Activated CD4-positive, alpha-beta T cell treated with anti-CD3 and anti-CD28 coated beads, Interleukin-2, amount 50 U/mL, for 1 hour (primary cell): Measurements from ENCODE around the gene OSBPL8.

ENCODE experiments used
- DNase-seq: peaks from one replicate; pipeline ENCODE4 v3.0.0-alpha.2; 2020

OSBPL8 gene, protein sequence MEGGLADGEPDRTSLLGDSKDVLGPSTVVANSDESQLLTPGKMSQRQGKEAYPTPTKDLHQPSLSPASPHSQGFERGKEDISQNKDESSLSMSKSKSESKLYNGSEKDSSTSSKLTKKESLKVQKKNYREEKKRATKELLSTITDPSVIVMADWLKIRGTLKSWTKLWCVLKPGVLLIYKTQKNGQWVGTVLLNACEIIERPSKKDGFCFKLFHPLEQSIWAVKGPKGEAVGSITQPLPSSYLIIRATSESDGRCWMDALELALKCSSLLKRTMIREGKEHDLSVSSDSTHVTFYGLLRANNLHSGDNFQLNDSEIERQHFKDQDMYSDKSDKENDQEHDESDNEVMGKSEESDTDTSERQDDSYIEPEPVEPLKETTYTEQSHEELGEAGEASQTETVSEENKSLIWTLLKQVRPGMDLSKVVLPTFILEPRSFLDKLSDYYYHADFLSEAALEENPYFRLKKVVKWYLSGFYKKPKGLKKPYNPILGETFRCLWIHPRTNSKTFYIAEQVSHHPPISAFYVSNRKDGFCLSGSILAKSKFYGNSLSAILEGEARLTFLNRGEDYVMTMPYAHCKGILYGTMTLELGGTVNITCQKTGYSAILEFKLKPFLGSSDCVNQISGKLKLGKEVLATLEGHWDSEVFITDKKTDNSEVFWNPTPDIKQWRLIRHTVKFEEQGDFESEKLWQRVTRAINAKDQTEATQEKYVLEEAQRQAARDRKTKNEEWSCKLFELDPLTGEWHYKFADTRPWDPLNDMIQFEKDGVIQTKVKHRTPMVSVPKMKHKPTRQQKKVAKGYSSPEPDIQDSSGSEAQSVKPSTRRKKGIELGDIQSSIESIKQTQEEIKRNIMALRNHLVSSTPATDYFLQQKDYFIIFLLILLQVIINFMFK

DNA sequence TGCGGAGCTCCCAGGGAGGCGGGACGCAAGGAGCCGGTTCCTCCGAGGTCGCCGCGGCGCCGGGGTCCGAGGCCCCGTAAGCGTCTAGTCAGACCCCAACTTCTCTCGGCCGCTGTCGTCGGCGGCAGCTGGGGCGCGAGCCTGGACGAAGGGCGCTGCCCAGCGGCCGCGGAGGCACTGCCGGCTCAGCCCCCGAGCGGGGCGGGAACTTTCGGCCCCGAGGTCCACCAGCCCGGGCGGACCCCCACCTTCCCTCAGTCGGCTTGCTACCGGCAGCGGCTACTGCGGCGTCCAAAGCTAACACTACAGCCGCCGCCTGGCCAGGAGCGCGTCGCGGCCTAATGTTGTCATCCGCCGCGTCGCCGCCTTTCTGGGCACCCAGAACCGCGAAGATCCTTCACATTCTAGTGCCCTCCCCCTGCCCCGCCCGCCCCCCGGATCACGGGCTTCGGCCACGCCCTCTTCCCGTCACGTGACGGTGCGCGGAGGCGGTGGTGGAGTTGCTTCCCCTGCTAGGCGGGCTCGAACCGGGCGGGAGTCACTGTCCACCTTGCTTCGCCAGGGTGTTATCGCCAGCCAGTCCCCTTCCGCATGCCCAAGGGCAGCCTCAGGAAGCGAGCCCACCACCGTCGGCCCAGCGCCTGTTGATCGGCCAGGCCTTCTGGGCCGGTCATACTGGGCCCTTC lies at the start of gene OSBPL8:
Gene OSBPL8, minus strand, starts transcription at position 372 of the 686 bp plus-strand sequence. CDS start 72,220 bp downstream, outside the sequence.
- peak; percentile 96 for DNase-seq

DNA sequence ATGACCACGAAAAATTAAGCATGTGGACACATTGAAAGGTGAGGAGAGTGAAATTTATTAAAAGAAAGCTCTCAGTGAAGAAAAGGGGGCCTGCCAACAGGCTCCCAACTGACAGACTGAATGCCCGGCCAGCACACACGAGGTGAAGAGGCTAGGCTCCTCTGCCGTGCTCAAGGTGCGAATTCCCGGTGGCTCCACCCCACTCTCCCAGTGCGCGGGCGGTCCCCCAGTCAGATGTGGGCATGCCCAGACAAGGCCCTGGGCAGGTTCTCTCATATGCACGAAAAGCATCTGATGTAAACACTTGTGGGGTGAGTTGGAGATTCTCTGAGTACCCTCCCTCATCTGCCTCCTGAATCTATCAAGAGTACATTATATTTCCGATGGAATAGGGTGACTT lies 48.5 kb upstream of the OSBPL8 start:
- DNase-seq: no peak

DNA sequence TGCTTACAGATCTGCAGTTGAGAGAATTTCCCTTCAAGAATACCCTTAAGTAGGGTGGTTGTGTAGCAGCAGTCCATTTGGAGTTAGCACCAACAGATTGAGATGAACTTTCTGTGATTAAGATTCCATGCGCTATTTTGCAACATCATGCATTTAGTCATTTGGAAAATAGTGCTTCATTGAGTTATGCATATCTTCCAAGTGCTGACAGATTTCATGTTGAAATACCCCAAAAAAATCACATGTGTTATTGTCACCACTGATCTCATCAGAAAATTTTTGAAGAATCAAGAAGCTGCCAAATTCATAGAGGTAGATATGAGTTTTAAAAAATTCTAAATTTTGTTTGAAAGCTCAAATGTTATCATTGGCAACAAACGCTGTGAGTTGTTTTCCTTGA lies 35.5 kb upstream of the OSBPL8 start:
- no peak for DNase-seq

DNA sequence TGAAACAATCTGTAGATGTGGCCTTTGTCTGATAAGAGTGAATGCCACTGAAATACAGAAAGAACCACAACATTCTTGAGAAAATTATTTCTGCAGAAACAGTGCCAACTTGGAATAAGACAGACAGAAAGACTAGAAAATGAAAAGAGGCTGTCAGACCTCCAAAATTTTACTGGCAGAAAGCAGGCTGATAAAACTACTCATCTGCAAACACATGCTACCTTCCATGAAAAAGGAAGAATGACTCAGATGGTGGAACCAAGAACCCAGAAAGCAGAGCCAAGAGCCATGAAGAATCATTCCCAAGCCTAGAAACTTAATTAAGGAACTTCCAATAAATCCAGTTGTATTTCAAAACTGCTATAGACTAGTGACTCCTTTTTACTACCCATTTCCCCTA lies 31.9 kb upstream of the OSBPL8 start:
- DNase-seq: no peak

DNA sequence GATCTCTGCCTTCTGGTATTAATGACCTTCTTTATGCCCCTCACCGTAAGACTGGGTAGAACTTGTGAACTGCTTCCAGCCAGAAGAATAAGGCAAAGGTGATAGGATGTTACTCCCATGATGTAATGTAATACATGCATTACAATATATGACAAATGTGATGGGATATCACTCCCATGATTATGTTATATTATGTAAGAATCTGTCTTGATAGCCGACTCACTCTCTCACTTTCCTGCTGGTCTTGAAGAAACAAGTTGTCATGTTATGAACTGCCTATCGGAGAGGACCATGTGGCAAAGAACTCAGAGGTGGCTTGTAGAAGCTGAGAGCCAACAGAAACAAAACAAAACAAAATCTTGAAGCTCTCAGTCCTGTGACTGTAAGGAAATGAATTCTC lies 30.6 kb upstream of the OSBPL8 start:
- DNase-seq: no peak

DNA sequence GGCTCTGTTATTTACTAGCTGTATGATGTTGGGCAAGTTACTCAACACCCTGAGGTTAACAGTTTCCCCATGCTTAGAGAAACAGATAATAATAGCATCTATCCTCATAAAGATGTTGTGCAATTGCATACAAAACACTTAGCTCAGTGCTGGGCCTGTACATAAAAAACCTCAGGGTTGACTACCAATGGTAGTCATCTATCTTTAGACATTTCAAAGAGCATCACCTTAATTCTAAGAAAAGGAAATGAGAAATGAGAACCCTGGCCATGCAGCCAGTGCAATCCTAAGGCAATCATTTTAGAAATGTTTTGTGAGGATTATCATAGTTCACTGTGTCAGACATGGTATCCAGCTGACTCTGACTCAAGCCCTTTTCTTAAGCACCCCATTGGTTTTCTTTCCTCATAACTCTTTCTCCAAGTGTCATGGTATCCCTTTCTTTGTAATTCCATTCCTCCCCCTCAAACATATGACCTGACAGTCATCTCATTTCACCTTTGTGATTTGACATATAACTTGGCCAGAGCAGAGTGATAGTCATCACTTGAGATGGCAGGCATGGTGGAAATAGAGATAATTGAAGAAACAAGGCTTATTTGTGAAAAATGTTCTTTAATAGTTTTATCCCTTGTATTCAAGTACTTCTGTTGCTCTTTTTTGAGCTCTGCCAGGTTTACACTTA lies 29.5 kb upstream of the OSBPL8 start:
- DNase-seq: no peak

DNA sequence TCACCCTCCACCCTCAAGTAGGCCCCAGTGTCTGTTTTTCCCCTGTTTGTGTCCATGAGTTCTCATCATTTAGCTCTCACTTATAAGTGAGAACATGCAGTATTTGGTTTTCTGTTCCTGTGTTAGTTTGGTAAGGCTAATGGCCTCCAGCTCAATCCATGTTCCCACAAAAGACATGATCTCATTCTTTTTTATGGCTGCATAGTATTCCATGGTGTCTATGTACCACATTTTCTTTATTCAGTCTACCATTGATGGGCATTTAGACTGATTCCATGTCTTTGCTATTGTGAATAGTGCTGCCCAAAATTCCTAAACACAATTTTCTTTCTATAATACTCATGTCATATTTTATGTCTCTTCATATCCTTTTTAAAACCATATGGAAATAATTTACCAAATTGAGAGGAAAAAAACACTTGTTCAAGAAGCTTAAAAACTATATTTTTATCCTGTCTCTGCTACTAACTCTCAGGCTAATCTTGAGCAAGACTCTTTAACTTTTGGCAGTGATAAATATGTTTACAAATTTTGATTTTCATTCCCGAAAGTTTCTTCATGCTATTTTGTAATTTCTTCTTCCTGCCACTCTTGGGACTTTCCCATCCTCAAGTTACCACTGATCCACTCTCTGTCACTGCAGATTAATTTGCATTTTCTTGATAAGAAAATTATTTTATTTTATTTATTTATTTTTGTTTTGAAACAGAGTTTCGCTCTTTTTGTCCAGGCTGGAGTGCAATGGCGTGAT lies 28.0 kb upstream of the OSBPL8 start:
- no peak for DNase-seq

DNA sequence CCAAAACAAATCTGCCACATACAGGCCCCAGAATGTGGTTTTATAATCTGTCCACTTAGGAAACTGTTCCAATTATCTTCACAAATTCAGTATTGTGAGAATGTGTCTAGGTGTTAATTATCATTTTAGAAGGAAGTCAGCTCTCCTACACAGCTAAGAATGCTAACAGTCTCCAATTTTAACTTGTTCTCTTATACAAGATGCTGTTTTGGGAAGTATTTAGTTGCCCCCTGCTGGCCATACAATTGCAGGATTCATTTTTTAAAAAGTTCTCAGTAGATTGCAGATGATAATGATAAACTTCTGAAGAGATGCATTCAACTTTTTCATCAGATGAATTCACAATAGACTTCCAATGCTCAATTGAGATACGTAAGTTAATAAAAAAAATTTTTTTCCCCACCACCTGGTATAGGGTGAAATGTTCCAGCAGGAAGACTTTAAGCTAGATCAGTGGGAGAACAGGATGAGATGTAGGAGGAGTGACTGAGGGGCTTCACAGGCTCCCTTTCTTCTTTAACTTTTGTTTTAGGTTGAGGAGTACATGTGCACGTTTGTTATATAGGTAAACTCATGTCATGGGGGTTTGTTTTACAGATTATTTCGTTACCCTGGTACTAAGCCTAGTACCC lies 27.3 kb upstream of the OSBPL8 start:
- DNase-seq: peak; percentile 25

DNA sequence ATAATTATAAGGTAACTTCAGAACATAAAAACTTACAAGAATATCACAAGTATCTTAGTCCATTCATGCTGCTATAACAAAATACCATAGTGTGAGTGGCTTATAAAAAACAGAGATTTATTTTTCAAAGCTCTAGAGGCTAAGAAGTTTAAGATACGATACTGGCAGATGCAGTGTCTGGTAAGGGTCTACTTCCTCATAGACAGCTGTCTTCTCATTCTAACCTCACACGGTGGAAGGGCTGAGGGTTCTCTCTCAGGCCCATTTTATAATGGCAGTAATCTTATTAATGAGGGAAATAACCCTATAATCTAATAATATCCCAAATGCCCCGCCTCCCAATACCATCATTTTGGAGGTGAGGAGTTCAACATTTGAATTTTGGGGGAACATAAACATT lies 23.7 kb upstream of the OSBPL8 start:
- DNase-seq: no peak

DNA sequence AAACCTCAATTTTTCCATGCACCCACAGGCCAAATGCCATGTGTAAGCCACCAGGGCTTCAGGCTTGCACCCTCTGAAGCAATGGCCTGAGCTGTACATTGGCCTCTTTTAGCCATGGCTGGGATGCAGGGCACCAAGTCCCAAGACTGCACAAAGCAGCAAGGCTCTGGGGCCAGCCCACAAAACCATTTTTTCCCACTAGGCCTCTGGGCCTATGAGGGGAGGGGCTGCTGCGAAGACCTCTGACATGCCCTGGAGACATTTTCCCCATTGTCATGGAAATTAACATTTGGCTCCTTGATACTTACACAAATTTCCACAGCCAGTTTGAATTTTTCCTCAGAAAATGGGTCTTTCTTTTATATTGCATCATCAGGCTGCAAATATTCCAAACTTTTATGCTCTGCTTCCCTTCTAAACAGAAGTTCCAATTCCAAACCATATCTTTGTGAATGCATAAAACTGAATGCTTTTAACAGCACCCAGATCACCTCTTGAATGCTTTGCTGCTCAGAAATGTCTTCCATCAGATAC lies 14.3 kb upstream of the OSBPL8 start:
- no peak for DNase-seq

DNA sequence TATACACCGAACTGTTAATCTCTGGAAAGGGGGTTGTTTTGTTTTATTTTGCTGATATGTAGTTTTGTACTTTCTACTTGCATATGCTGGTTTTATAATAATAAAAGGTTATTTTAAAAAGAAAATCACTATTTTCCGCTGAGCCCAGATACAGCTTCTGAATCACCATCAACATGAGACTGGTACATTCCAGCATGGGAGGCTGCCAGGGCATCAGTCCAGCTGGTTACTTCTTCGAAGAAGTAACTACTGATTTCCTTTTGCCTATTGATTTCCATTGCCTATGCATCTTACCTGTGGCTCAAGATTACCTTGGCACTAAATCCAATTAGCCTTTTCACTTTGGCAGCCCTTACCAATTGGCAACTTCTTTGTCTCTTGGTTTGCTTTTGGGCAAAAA lies 11.7 kb upstream of the OSBPL8 start:
- no peak for DNase-seq

DNA sequence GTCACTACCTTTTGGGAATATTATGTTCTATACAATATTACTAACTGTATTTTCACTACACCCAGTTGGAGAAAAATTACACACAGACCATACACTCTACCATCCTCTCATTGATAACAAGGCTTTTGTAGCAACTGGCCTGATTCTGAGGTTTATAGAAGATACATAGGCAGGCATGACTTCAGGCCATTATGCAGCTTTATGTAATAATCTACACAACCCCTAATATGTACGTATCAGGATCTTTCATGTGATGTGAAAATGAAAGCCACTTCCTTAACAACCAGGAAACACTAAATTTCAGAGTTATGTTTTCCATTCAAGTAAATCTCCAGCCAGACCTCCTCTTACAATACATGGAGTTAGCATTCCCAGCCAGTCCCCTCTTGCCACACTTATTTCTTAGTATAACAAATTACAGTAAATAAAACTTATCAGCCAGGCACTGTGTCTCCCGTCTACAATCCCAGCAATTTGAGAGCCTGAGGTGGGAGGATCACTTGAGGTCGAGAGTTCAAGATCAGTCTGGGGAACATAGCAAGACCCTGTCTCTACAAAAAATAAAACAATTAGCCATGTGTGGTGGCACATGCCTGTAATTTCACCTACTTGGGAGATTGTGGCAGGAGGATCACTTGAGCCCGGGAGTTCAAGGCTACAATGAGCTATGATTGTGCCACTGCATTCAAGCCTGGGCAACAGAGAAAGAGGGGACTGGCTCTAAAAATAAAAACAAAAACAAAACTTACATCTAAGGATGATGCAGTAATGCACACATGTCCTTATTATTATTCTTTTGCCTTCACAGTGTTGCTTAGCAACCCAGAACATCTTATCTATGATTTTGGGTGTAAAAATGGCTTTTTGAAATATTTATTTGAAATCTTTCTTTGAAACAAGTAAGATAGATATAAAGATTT lies 10.4 kb upstream of the OSBPL8 start:
- no peak for DNase-seq

DNA sequence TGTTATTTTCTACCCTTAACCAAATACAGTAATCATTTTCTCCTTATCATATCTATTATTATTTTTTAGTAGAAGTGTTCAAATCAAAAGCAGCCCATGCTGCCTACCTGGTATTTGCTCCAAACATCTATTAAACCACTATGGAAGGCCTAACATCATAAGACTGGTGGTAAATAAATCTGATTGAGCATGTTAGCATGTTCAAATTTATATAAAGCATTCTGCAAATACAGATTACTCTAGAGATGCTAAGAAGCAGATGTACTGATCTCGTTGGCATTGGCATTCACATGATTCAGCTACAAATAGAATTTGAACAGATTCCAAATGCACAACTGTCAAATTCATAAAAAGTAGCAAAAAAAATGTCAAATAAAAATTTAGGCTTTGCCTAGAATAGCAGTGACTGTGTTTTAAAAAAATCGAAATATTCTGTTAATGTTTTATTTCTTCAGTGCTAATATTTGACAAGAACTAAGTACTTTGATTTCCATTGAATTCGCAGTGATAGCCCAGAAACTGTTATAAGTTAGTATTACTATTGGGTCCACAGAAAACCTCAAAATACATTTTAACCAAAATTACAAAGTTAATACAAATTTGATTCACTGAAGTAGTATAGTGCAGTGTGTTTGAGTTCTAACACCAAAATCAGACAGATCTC lies 9.4 kb upstream of the OSBPL8 start:
- DNase-seq: no peak

DNA sequence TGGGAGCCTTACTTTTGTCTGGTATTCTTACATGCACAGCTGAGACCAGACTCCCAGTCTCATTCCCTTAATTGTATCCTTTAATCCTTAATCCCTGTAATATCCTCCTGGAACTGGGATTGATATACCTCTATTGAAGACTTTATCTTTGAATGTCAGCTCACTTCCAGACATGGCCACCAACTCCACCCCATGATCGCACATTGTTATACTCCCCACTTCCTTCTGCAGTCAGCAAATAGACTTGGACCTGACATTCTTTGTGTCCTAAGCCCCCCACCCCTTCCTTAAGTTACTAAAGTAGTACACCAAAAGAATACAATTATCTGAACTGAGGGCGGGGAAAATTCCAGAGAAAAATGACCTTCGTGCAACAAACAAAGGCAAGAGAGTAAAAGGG lies 8.6 kb upstream of the OSBPL8 start:
- no peak for DNase-seq

DNA sequence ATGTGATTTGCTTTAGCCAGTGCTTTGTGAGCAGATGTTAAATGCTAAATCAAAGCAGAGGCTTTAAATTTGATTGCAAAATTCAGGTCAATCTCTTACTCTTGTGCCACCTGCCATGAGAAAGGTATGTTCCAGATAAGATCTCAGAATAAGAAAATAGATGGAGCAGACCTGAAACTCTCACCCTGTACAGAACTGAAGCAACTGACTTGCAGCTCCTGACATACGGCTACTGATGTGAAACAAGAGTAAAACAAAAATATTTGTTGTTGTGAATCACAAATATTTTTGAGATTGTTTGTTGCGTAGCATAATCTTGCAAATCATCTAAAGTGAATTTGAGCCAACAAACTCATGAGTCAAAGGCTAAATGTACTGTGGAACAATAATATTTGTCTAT lies 3.5 kb upstream of the OSBPL8 start:
- no peak for DNase-seq

DNA sequence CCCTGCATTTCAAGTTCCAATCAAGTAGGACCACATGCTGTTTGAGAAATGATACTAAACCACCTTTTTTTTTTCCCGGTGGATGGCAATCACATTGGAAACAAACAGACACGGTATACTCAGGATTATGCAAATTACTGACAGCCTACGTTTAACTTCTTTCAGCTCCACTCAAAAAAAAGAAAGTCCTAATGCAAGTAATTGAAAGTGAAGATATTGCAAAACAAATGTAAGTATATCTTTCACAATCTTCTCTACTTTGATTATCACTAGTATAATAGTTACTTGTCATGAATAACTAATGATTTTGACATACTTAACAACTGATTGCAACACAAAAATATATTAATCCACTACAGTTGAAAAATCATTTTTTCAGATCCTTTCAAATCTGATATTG lies 2.6 kb upstream of the OSBPL8 start:
- DNase-seq: no peak

DNA sequence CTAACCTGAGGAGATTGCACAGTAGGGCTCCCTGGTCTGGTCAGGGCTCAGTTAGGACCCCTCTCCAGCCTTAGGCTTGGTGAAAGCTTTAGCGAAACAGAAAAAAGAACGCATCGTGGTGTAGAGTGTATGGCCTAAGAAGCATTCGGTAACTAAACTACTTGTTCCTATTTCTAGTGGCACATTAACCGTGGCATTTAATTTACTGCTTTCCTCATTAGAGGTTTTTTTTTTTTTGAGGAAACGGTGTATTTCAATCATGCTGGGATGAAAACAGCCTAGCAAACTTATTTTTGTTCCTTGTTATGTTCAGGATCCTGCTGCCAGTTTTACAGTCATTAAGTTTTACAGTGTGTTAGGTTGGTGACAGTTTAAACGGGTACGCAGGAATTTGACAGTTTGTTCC lies 518 bp upstream of the OSBPL8 start:
- no peak for DNase-seq

DNA sequence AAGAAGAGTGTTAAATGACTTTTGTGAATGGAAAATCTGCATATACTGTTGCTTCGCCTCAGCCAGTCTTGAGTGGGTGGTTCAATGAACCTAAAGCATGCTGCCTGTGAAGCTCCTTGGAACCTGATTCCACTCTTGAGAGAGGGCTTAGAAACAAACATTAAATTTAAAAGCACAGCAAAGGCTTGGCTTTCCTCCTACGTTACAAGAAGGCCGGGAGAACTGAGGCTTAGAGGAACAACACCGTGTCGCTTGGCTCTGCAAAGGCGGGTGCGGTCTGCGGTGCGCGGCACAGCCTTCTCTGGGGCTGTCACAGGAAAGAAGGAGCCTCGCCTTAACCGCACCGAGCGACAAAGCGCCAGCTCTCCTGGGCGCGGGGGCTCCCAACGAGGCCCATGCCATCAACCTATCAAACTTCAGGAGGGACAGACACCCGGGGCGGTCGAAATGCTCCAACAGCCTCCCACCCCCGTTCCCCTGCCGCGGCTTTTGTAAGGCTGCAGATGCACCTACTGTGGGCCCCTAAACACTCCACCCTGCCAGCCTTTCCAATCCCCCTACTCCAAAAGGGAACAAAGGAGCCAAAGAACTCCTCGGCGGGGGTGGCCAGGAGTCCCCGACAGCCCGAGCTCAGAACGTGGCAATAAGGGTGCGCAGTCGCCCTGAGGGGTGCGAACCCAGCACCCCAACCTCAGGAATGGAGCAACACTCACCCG lies 729 bp downstream of the OSBPL8 start:
- DNase-seq: peak; percentile 78

DNA sequence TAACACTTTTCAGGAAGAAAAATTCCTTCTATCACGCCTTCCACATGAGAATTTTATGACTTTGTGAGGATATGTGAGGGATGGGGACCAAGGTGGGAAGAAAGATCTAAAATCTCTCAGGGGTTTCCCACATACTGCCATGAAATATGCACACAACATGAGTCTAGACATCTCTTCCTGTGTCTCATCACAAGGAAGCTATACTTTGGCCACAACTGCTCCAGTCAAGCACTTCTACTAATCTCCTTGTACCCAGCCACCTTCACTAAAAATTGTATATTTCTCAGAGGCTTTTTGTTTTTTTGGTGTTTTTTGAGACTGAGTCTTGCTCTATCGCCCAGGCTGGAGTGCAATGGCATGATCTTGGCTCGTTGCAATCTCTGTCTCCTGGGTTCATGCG lies 3.2 kb downstream of the OSBPL8 start:
- DNase-seq: no peak
